Pancreas (tissue), 10 donors: Measurements from ENCODE around the gene BZW1. TPM values are rescaled to one million over a fixed set of nuclear protein-coding genes. Genes with fewer than 3 reads are reported as not detected.

Experiments
- ATAC-seq, 4 donors: fragments of 200-7000 bp; cut with Tn5 transposase; one replicate each; pipeline versions ENCODE4 v1.8.0 to v1.9.1; 2020; ENCODE audit warnings: mild to moderate bottlenecking in 4 of 4, moderate library complexity in 4 of 4
- DNase-seq, 6 donors: peaks; one replicate each; pipeline ENCODE4 v3.0.0-alpha.2; 2020
- FAIRE-seq: peaks from 2 replicates; lab custom pipeline; 2012; peaks lifted over from hg19 to GRCh38; lab: Jason Lieb, UNC
- H3K27ac ChIP-seq, 4 donors: fragments of 200-600 bp; sonication (generic); 1 replicate in 3 of 4; 2 replicates in 1 of 4; pipeline versions ENCODE4 v1.5.0 to v1.8.0; 2020
- H3K27me3 ChIP-seq, 4 donors: fragments of 200-600 bp; one replicate each; pipeline ENCODE4 v1.8.0; 2021
- H3K36me3 ChIP-seq, 3 donors: fragments of 200-600 bp; sonication (generic) in 1 of 3; one replicate each; pipeline versions ENCODE4 v1.5.0 to v1.8.0; 2020 to 2021
- H3K4me1 ChIP-seq, 3 donors: fragments of 200-600 bp; one replicate each; pipeline ENCODE4 v1.8.0; 2021
- H3K4me3 ChIP-seq, 4 donors: fragments of 200-600 bp; sonication (generic) in 2 of 4; one replicate each; pipeline versions ENCODE4 v1.5.0 to v1.8.0; 2020 to 2021
- H3K9me3 ChIP-seq, 4 donors: fragments of 200-600 bp; one replicate each; pipeline ENCODE4 v1.8.0; 2021
- CTCF ChIP-seq, 4 donors: fragments of 200-600 bp; sonication (generic) in 3 of 4; IDR thresholded peaks; one replicate each; pipeline versions ENCODE4 v1.5.0 to v1.8.0; 2021; ENCODE audit warnings: antibody characterized with exemption in 4 of 4
- WGBS, 2 donors: extraction: QIAGEN DNeasy Blood & Tissue Kit; methylation state at CpG; one replicate each; pipeline ENCODE4 v1.1.7; 2013; 5-methylcytosine and 5-hydroxymethylcytosine counted together
- intact Hi-C, 3 donors: fragments of 100-400 bp; cut with DNase I; formaldehyde crosslinking; loops; one replicate each; pipeline versions ENCODE4 v1.11.1 to v1.14.2; 2022
- polyA plus RNA-seq, 2 donors: library from polyadenylated mRNA; stranded (reverse); fragments of 200-250 nt; gene quantifications; one replicate each; pipeline ENCODE4 v1.2.3, GENCODE V29; 2013
- total RNA-seq, 6 donors: library from RNA; stranded (reverse); fragmentation: NEBNext Ultra II Directional in 4 of 6; extraction: Animal tissue kit (Norgen Biotek cat#: 25700) in 4 of 6; gene quantifications; one replicate each; pipeline versions ENCODE4 v1.2.1 to v1.2.4, GENCODE V29; 2021 to 2023
- donor health status: healthy with polysubstance abuse.
- donor health status: DM: no; HTN: no; CAD: no; lungs with moderate emphysema.
- donor health status: DM: no; HTN: no; CAD: no.
- donor health status: control.
- donor health status: control.
- donor health status: Bipolar disorder and iron deficiency.
- donor health status: DM: yes; HTN: yes; CAD: no.
- donor health status: DM: no; HTN: no; CAD: no.
- donor health status: DM: no; HTN: no; CAD: no.
- donor health status: DM: yes; HTN: yes; CAD: no.

Gene BZW1
- total and polyA plus RNA-seq, 8 donors, result 9.7 to 85.7 (median 50.4) TPM

DNA sequence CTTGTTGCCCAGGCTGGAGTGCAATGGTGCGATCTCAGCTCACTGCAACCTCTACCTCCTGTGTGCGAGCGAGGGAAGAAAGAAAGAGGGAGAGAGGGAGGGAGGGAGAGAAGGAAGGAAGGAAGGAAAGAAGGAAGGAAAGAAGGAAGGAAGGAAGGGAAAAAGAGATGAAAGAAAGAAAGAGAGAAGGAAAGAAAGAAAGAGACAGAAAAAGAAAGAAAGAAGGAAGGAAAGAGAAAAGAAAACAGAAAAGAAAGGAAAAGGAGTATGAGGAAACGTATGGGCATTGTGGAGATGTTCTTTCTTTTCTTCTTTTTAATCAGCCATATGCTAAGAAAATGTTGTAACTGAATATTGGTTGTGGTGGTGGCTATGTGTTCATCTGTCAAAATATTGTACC is 36.2 kb downstream of the BZW1 start:
- Histone ChIP-seq H3K36me3 (peaks cover under 1 to 21% (median 16%) of the 10 kb centered on the region in 3 donors), H3K27ac (no peak overlapping the region), H3K9me3 (no peaks in the 10 kb centered on the region), H3K27me3 (no peaks in the 10 kb centered on the region), H3K4me3 (no peak overlapping the region), H3K4me1 (no peaks in the 10 kb centered on the region)
- DNase-seq (no peak), FAIRE-seq (no peak), ATAC-seq (no peak)
- WGBS, 2 donors, result 73 to 90% methylated on average over 4 of the region's 4 CpGs
- no peak for TF ChIP-seq CTCF (IDR thresholded peaks at IDR 0.05)
- intact Hi-C loops, result no loop called here

GRCh38 chr2:200850512-200851256 is 39.0 kb downstream of the BZW1 start:
- ATAC-seq, result peak in 1 of 4 donors; percentile 16
- no peak for FAIRE-seq
- Histone ChIP-seq H3K27me3 (no peaks in the 10 kb centered on the region), H3K27ac (no peak overlapping the region), H3K4me3 (no peak overlapping the region), H3K36me3 (peaks cover 5 to 49% (median 41%) of the 10 kb centered on the region in 3 donors), H3K4me1 (no peaks in the 10 kb centered on the region), H3K9me3 (no peaks in the 10 kb centered on the region)
- WGBS, 2 donors, result 85 to 90% methylated on average over 14 of the region's 14 CpGs
- intact Hi-C loops, result no loop called here
- no peak for DNase-seq
- TF ChIP-seq CTCF (IDR thresholded peaks at IDR 0.05), result no peak

- Histone ChIP-seq H3K4me1 (no peaks in the 10 kb centered on the region), H3K27me3 (no peaks in the 10 kb centered on the region), H3K27ac (no peak overlapping the region), H3K36me3 (peaks cover 5 to 58% (median 49%) of the 10 kb centered on the region in 3 donors), H3K9me3 (no peaks in the 10 kb centered on the region), H3K4me3 (no peak overlapping the region)
- no peak for FAIRE-seq
- peak in 1 of 4 donors; percentile 3 for ATAC-seq
- no peak for DNase-seq
- WGBS, 2 donors, result 95 to 98% methylated on average over 6 of the region's 6 CpGs
- TF ChIP-seq CTCF (IDR thresholded peaks at IDR 0.05), result no peak
- intact Hi-C loops, result no loop called here
Observed at GRCh38 chr2:200851398-200852248, 39.9 kb downstream of the BZW1 start.

- no peak for TF ChIP-seq CTCF (IDR thresholded peaks at IDR 0.05)
- no peaks in the 10 kb centered on the region for H3K4me1 ChIP-seq
- H3K4me3 ChIP-seq, result no peak overlapping the region
- H3K36me3 ChIP-seq, result peaks cover 5 to 68% (median 59%) of the 10 kb centered on the region in 3 donors
- no peaks in the 10 kb centered on the region for H3K9me3 ChIP-seq
- whole genome bisulfite sequencing, 2 donors, result 94 to 98% methylated on average over 2 of the region's 2 CpGs
- intact Hi-C loops, result no loop called here
- no peak for DNase-seq
- no peak overlapping the region for H3K27ac ChIP-seq
- no peak for ATAC-seq
- H3K27me3 ChIP-seq, result no peaks in the 10 kb centered on the region
- FAIRE-seq, result no peak
Observed at GRCh38 chr2:200852605-200853004, 40.9 kb downstream of the BZW1 start.
